MM.1S (cell line): ENCODE measurements around the gene CAPN11.

Experiments
- EZH2phosphoT487 ChIP-seq: fragments of 300-600 bp; sonication (generic); IDR thresholded peaks from 2 replicates; pipeline ENCODE4 v1.6.1; 2018; ENCODE audit warnings: antibody characterized with exemption, low read length
- TF ChIP-seq, protein P1 (sequence below): fragments of 300-600 bp; sonication (generic); IDR thresholded peaks from 2 replicates; pipeline ENCODE4 v1.5.1; 2016; ENCODE audit warnings: antibody characterized with exemption, low read length, mixed read lengths

DNA sequence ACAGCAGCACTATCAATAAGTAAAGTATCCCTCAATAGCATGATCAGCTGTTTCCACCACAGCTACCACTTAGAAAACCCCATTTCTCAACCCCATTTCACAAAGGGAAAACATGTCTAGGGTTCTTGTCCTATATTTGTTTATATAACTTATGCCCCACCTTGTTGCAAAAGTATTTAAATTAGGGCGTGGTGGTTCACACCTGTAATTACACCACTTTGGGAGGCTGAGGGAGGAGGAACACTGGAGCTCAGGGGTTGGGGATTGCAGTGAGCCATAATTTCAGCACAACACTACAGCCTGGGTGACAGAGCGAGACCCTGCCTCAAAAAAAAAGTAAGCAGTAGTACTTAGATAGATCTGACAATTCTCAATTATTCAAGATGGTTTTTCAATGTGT, 35.1 kb upstream of the CAPN11 start:
- TF ChIP-seq, protein P1, sequence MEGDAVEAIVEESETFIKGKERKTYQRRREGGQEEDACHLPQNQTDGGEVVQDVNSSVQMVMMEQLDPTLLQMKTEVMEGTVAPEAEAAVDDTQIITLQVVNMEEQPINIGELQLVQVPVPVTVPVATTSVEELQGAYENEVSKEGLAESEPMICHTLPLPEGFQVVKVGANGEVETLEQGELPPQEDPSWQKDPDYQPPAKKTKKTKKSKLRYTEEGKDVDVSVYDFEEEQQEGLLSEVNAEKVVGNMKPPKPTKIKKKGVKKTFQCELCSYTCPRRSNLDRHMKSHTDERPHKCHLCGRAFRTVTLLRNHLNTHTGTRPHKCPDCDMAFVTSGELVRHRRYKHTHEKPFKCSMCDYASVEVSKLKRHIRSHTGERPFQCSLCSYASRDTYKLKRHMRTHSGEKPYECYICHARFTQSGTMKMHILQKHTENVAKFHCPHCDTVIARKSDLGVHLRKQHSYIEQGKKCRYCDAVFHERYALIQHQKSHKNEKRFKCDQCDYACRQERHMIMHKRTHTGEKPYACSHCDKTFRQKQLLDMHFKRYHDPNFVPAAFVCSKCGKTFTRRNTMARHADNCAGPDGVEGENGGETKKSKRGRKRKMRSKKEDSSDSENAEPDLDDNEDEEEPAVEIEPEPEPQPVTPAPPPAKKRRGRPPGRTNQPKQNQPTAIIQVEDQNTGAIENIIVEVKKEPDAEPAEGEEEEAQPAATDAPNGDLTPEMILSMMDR, result no peak
- TF ChIP-seq EZH2phosphoT487, result no peak
